Measurements from ENCODE around the gene MORC2. TPM values are rescaled to one million over a fixed set of nuclear protein-coding genes. Genes with fewer than 3 reads are reported as not detected.

Gene MORC2
- total RNA-seq, 2 donors from 2014 or later, result 19.2 to 24.9 TPM

DNA sequence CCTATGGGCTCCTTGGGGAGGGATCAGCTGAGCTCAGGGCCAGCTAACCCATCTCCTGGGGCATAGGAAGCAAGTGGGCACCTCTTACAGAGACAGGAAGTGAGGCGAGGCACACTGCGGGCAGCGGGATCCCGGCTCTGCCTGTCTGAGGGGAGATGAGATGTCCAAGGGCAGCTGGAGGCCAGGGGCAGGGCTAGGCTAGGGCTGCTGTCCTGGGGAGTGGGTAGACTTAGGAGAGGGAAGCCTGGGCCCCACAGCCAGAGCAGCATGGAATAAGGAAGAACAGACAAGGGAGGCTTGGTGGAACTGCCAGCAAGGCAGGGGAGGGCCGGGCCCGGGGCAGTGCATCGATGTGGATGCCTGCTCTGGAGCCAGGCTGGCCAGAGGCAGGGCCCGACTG lies 76.3 kb downstream of the MORC2 start:
- H3K27me3 Mint-ChIP-seq, result no peaks in the 10 kb centered on the region
- peak overlapping the region; percentile 35 for H3K27ac Mint-ChIP-seq
- H3K9me3 Mint-ChIP-seq, result no peaks in the 10 kb centered on the region
- peaks cover 13% of the 10 kb centered on the region for H3K4me1 Mint-ChIP-seq
- no peak for ATAC-seq (replicated peaks)
- H3K4me3 Mint-ChIP-seq, result no peak overlapping the region
- peaks cover 3% of the 10 kb centered on the region for H3K36me3 Mint-ChIP-seq (ENCODE audit: low read depth)

DNA sequence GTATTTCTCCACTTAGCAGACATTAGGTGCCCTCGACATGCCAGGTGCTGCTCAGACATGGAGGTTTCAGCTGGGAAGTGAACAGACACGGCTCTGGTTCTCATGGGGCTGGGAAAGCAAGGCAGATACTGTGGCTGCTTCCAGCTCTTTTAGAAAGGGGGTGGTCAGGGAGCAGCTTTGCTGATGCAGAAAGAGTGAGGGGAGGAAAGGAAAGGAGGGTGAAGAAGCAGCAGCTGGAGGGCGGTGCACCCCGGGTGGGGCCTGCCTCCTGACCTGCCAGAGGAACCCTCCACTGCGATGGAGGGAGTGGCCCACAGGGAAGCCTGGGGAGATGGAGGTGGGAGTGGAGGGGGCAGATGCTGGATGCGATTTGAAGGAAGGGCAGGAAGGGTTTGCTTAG lies 76.8 kb downstream of the MORC2 start:
- Mint-ChIP-seq H3K36me3 (ENCODE audit: low read depth) (no peaks in the 10 kb centered on the region), H3K27ac (peak overlapping the region; percentile 35), H3K9me3 (no peaks in the 10 kb centered on the region), H3K4me1 (peaks cover 13% of the 10 kb centered on the region), H3K4me3 (no peak overlapping the region), H3K27me3 (no peaks in the 10 kb centered on the region)
- ATAC-seq (replicated peaks), result no peak

DNA sequence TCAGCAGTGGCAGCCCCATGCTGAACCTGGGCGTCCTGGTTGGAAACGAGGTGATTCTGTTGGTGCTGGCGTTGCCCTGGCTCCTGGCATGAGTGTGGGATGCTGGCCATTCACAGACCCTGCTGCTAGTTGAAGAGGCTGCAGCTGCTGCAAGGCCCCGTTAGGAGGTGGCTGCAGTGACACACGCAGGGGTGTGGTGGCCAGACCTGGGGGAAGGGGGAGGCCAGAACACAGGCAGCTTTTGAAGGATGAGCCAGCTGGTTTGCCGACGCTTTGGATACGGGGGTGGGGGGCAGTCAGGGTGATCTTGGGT lies 77.2 kb downstream of the MORC2 start:
- no peaks in the 10 kb centered on the region for H3K36me3 Mint-ChIP-seq (ENCODE audit: low read depth)
- H3K27ac Mint-ChIP-seq, result peak overlapping the region; percentile 35
- H3K9me3 Mint-ChIP-seq, result no peaks in the 10 kb centered on the region
- H3K27me3 Mint-ChIP-seq, result no peaks in the 10 kb centered on the region
- H3K4me3 Mint-ChIP-seq, result no peak overlapping the region
- peaks cover 13% of the 10 kb centered on the region for H3K4me1 Mint-ChIP-seq
- ATAC-seq (replicated peaks), result no peak

DNA sequence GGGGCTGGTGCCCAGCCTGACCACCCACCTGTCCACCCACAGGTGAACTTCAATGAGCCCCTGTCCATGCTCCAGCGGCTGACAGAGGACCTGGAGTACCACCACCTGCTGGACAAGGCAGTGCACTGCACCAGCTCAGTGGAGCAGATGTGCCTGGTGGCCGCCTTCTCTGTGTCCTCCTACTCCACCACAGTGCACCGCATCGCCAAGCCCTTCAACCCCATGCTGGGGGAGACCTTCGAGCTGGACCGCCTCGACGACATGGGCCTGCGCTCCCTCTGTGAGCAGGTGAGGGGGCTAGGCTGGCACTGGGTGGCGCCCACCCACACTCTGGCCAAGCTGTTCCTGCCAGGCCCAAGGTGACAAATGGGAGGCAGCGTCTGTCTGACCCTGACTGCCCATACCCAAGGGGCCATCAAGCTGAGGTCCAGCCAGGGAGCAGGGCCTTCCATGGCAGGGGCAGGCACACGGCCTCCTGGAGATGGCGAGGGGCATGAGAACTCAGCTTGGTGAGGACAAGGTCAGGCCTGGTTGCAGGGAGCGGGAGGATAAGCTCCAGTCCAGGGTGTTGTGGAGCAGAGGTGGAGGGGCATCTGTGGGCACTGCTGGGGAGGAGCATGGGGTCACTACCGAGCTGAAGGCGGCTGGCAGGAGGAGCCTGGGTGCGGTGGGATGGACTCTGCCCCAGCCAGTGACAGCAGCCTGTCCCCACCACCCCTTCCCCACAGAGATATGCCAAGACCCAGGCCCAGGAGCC lies 77.7 kb downstream of the MORC2 start:
- no peak overlapping the region for H3K4me3 Mint-ChIP-seq
- no peaks in the 10 kb centered on the region for H3K27me3 Mint-ChIP-seq
- H3K36me3 Mint-ChIP-seq (ENCODE audit: low read depth), result no peaks in the 10 kb centered on the region
- H3K27ac Mint-ChIP-seq, result no peak overlapping the region
- ATAC-seq (replicated peaks), result peak; percentile 59
- peaks cover 13% of the 10 kb centered on the region for H3K4me1 Mint-ChIP-seq
- H3K9me3 Mint-ChIP-seq, result no peaks in the 10 kb centered on the region

DNA sequence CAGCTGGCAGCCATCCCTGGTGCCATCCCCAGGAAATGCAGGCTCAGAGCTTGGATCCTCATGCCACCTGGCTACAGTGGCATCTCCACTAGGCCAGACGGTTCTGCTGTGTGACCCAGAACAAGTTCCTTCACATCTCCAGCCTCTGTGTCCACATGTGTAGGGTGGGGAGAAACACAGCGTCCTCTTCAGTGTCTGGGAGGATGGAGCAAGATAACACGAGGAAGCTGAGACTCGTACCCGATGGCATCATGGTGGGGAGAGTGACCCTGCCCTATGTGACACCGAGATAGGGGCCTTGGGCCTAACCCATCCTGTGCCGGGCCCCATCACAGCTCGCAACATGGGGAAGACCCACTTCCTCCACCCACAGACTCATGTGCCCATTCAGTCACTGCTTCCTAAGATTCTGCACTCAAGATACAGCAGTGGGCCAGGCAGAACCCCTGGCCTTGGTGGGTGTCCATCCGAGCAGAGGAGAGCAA lies 78.5 kb downstream of the MORC2 start:
- Mint-ChIP-seq H3K4me3 (no peak overlapping the region), H3K36me3 (ENCODE audit: low read depth) (no peaks in the 10 kb centered on the region), H3K4me1 (peaks cover 13% of the 10 kb centered on the region), H3K27ac (no peak overlapping the region), H3K27me3 (no peaks in the 10 kb centered on the region), H3K9me3 (no peaks in the 10 kb centered on the region)
- ATAC-seq (replicated peaks), result no peak

DNA sequence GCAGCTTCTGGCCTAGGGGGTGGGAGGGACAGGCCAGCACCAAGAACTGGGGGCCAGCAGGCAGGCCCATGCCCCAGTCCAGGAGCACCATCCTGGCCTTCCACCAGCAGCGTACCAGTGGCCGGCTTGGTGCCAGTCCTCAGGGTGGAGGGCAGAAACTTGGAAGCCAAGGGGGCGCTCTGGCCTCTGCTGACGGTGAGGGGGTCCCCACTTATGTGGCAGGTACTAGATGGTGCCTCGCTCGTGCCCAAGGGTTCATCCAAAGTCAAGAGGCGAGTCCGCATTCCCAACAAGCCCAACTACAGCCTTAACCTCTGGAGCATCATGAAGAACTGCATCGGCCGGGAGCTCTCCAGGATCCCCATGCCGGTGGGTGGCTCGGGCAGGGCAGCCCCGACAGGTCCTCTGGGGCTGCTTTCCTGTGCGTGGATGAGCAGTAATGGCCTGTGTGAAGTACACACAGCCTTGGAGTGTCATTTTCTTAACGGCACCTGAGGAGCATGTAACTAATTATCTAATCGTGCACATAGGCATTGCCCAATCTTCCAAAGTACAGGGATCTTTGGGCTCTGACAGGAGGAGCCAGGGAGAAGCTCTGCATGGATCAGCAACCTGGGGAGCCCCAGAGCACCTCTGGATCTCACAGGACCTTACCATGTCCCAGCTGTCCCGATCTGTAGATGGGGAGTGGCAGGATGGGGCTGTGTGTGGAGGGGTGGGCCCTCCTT lies 79.1 kb downstream of the MORC2 start:
- Mint-ChIP-seq H3K4me3 (no peak overlapping the region), H3K4me1 (peaks cover 13% of the 10 kb centered on the region), H3K27ac (no peak overlapping the region), H3K27me3 (no peaks in the 10 kb centered on the region), H3K9me3 (no peaks in the 10 kb centered on the region), H3K36me3 (ENCODE audit: low read depth) (no peaks in the 10 kb centered on the region)
- no peak for ATAC-seq (replicated peaks)

DNA sequence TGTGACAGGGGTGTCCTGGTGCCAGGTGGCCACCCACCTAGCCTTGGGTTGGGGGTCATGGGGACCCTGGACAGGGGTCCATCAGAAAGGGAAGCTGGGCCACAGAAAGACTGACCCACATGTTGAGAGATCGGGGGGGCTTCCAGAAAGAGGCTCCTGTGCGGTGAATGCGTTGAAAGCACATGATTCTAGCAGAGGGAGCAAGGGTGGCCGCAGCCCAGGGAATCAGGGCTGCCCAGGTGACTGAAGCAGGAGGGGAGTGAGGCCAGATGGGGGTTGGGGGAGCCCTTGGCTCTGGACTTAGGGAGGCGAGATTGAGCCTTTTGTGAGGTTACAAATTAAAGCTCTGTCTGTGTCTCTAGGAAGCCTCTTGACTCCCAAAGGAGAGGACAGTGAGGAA lies 80.7 kb downstream of the MORC2 start:
- H3K27ac Mint-ChIP-seq, result no peak overlapping the region
- no peaks in the 10 kb centered on the region for H3K36me3 Mint-ChIP-seq (ENCODE audit: low read depth)
- peaks cover 4% of the 10 kb centered on the region for H3K4me1 Mint-ChIP-seq

DNA sequence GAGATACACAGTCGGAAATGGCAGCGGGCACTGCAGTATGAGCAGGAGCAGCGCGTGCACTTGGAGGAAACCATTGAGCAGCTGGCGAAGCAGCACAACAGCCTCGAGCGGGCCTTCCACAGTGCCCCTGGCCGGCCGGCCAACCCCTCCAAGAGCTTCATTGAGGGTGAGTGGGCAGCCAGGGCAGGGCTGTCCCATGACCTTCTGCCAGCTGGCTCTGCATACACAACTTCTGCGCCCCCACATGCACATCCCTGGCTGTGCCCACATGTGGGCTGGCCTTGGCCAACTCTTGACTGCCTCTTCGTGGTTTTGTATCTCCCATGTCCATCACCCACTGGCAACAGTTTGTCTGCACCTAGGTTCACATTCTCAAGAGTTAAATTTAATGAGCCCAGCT lies 81.1 kb downstream of the MORC2 start:
- H3K36me3 Mint-ChIP-seq (ENCODE audit: low read depth), result no peaks in the 10 kb centered on the region
- ATAC-seq (replicated peaks), result no peak
- no peak overlapping the region for H3K4me3 Mint-ChIP-seq
- no peaks in the 10 kb centered on the region for H3K27me3 Mint-ChIP-seq
- no peaks in the 10 kb centered on the region for H3K9me3 Mint-ChIP-seq
- H3K27ac Mint-ChIP-seq, result no peak overlapping the region
- peaks cover 4% of the 10 kb centered on the region for H3K4me1 Mint-ChIP-seq

More for the DNA sequence above, 80.7 kb downstream of the MORC2 start:
- Mint-ChIP-seq H3K9me3 (no peaks in the 10 kb centered on the region), H3K27me3 (no peaks in the 10 kb centered on the region), H3K4me3 (no peak overlapping the region)
- no peak for ATAC-seq (replicated peaks)

DNA sequence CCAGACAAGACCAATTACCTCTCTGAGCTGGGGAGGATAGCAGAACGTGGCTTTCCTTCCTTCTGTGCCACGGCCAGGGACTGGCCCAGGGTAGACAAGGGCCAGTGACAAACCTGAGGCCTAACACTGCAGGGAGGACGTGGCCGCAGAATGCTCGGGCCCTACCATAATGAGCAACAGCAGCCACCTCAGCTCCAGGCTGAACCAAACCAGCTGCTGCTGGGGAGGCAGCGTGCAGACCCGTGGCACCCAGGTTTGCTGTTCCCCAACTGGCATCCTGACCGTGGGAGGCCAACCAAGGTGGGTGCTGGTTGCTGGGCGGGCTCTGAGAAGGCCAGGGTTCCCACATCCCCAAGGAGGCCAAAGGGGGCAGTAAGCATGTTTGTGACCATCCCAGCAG lies 83.0 kb downstream of the MORC2 start:
- no peak overlapping the region for H3K27ac Mint-ChIP-seq
- H3K4me1 Mint-ChIP-seq, result no peaks in the 10 kb centered on the region
- H3K27me3 Mint-ChIP-seq, result no peaks in the 10 kb centered on the region
- no peak for ATAC-seq (replicated peaks)
- no peak overlapping the region for H3K4me3 Mint-ChIP-seq
- H3K9me3 Mint-ChIP-seq, result no peaks in the 10 kb centered on the region
- H3K36me3 Mint-ChIP-seq (ENCODE audit: low read depth), result no peaks in the 10 kb centered on the region

DNA sequence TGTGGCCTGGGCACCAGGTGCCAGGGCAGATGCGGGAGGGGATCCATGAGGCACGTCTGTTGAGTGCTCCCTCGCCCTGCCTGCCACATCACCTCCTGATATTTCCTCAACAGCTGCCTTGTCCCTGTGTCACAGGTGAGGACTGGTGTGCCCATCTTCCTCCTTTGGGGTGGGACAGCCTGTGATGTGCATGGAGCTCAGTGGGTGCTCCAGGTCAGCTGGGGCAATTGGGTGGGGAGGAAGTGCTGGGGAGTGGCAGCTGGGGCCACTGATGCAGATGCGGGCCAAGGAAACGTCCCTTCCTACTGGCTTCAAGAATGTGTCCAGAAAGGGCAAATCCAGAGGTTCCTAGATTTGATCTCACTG lies 83.6 kb downstream of the MORC2 start:
- Mint-ChIP-seq H3K4me1 (no peaks in the 10 kb centered on the region), H3K9me3 (no peaks in the 10 kb centered on the region), H3K36me3 (ENCODE audit: low read depth) (no peaks in the 10 kb centered on the region), H3K27me3 (no peaks in the 10 kb centered on the region), H3K27ac (no peak overlapping the region), H3K4me3 (no peak overlapping the region)
- ATAC-seq (replicated peaks), result no peak

DNA sequence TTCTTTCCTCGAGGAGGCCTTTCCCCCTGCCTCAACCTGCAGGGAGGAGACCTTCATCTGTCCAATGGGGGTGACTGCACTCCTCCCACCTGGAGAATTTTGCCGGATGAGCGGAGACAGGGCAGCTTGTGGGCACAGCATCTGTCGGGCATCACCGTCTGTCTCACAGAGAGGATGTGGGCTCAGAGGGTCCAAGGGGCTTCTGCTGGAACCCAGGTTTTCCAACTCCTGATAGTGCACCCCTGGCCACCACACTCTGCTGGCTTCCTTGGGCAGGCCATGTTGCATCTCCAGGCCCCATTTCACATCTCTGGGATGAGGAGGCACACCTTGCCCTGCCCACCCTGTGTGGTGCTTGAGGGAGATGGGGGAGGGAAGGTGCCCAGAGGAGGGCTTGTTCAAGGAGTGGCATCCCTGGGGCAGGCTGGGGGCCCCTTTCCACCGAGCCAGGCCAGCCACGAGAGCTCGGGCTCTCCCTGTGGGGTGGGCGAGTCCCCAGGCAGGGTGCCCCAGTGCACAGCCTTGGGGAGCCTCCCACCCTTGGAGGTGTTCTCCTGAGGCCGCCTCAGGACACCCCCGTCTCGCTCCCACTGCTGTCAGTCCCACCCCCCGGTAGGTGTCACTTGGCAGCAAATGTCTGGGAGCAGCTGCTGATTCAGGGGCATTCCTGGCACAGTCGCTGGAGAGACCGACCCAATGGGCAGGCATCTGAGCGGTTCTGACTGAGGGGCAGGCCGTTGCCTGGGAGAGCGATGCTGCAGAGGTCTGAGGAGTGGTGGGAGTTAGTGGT lies 84.2 kb downstream of the MORC2 start:
- H3K27me3 Mint-ChIP-seq, result no peaks in the 10 kb centered on the region
- H3K27ac Mint-ChIP-seq, result no peak overlapping the region
- no peaks in the 10 kb centered on the region for H3K36me3 Mint-ChIP-seq (ENCODE audit: low read depth)
- ATAC-seq (replicated peaks), result no peak
- no peaks in the 10 kb centered on the region for H3K4me1 Mint-ChIP-seq
- no peak overlapping the region for H3K4me3 Mint-ChIP-seq
- H3K9me3 Mint-ChIP-seq, result no peaks in the 10 kb centered on the region

DNA sequence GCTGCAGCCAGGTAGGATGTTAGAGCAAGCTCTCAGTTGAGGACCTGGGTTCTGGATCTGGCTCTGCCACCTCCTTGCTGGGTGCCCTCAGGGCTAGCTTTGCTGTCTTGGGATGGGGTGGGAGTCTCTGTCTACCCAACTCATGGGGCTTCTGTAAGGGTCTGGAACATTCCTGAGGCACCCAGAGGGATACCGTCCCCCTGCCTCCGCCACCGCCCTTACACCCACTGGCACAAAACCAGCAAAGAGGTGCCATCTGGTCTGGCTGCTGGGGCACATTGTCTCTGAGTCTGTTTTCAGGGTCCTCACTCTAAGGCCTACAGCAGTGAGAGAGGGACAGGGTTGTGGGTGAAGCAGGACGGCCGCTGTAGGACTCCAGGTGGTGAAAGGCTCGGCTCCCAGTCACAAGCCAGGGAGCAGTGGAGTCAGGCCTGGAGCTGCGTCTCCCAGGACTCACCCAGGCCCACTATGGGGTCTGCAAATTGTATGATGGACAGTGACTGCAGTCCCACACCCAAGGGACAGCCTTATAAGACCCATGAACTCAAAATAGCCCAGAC lies 84.9 kb downstream of the MORC2 start:
- Mint-ChIP-seq H3K27me3 (no peaks in the 10 kb centered on the region), H3K27ac (no peak overlapping the region), H3K4me1 (no peaks in the 10 kb centered on the region), H3K9me3 (no peaks in the 10 kb centered on the region), H3K4me3 (no peak overlapping the region), H3K36me3 (ENCODE audit: low read depth) (no peaks in the 10 kb centered on the region)
- ATAC-seq (replicated peaks), result no peak

DNA sequence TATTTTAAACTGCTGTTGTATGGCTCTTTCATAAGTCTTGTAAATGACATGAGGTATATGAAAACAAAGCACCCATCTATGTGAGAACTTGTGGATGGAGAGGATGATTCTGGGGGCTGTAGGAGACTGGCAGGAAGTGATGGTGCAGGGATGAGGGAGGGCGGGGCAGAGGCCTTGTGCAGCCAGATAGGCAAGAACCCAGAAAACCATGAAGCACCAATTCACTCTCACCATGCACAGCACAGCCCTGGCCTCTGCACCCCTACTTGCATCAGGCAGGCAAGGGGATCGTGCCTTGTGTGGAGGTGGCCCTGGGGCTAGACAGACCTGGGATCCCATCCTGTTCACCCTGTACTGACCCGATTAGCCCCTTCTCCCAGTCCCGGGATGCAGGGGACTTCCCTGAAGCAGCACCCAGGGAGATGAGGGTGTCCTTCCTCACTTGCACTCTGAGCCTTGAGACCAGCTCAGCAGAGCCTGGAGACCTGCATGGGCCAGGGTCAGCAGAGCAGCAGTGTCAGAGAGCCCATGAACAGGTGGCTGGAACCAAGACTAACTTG lies 85.5 kb downstream of the MORC2 start:
- no peak overlapping the region for H3K4me3 Mint-ChIP-seq

DNA sequence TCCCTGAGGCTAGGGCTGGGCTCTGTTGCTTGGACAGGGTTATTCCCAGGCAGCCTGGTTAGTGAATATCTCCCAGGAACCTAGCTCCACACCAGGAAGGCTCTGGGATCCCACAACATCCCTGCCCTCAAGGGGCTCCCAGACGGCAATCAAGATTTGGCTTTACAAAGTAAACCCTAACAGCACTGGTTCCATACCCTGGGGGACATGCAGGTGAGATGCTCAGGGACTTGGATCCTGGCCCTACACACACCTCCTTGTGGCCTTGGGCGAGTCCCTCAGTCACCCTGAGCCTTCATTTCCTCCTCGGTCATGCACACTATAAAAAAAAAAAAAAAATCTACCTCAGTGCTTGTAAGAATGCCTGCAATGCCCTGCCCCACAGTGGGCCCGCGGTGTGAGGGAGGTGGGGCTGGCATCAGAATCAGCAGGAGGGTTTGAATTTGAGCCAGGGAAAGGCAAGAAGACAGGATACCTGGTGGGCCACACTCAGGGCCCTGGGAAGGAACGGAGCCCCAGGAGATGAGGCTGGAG lies 86.3 kb downstream of the MORC2 start:
- Mint-ChIP-seq H3K36me3 (ENCODE audit: low read depth) (no peaks in the 10 kb centered on the region), H3K4me1 (no peaks in the 10 kb centered on the region), H3K4me3 (no peak overlapping the region), H3K9me3 (no peaks in the 10 kb centered on the region), H3K27ac (no peak overlapping the region), H3K27me3 (no peaks in the 10 kb centered on the region)
- no peak for ATAC-seq (replicated peaks)

More for the DNA sequence above, 85.5 kb downstream of the MORC2 start:
- Mint-ChIP-seq H3K9me3 (no peaks in the 10 kb centered on the region), H3K27ac (no peak overlapping the region), H3K4me1 (no peaks in the 10 kb centered on the region), H3K36me3 (ENCODE audit: low read depth) (no peaks in the 10 kb centered on the region), H3K27me3 (no peaks in the 10 kb centered on the region)
- no peak for ATAC-seq (replicated peaks)

Data from activated T-helper 17 cell treated with anti-CD3 and anti-CD28 coated beads, Interleukin-2, amount 50 U/mL, for 72 hours (primary cell).